Non-pigmented ciliary epithelial cell (primary cell): ENCODE results near the gene TMEM44.
"Not testable (repeated sequence)": the region's sequence is repeated elsewhere in the genome, so short reads cannot be mapped to it uniquely, and the experiment has no call there.

Source experiments
- DNase-seq: peaks from one replicate; pipeline ENCODE4 v3.0.0-alpha.2; 2010; ENCODE audit warnings: low read depth

TMEM44 gene

GRCh38 chr3:194640829-194641228 is 7.6 kb upstream of the TMEM44 start:
- DNase-seq, result no peak

- no peak for DNase-seq
Measured at GRCh38 chr3:194638991-194639605, 5.9 kb upstream of the TMEM44 start.

- DNase-seq, result no peak
Measured at GRCh38 chr3:194637541-194638400, 4.6 kb upstream of the TMEM44 start.

DNA sequence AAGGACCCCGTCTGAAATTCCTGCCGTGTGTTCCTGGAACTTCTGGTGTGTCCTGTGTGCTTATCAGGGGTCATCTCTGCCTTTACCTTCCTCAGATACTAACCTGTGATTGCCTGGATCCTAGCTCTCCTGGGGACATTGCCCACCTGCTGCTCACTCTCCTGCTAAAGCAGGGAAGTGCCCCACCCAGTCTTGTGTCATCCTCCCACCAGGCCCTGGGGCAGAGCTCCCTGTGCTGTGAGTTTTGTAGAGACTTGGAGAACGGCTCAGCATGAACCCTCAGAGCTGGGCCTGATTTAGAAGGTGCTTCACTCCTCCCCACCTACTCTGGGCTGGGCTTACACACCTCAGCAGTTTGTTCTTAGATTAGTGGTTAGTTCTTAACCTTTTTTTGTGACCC is 3.8 kb upstream of the TMEM44 start:
- DNase-seq, result no peak

DNA sequence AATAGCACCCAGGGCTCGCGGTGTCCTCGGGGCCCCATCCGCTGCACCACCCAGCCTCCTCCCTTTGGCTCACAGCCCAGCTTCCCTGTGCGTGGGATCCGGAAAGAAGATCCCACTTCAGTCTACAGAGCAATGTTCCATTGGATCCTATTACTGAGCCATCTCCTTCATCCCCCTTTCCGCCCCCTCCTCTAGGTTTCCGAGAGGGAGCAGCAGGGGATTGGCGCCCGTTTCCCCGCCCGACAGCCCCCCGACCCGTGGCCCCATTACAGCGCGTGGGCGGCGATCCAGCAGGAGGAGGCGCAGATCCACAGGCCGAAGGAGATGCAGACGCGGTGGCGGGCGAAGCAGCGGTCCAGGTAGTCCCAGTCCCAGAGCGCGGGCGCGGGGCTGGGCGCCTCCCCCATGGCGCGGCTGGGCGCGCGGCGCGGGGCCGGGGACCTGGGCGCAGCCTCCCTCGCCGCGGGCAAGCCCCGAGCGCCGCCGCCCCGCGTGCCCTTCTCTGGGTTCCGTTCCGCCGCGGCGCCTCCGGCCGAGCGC is 340 bp downstream of the TMEM44 start:
- DNase-seq, result no peak

DNA sequence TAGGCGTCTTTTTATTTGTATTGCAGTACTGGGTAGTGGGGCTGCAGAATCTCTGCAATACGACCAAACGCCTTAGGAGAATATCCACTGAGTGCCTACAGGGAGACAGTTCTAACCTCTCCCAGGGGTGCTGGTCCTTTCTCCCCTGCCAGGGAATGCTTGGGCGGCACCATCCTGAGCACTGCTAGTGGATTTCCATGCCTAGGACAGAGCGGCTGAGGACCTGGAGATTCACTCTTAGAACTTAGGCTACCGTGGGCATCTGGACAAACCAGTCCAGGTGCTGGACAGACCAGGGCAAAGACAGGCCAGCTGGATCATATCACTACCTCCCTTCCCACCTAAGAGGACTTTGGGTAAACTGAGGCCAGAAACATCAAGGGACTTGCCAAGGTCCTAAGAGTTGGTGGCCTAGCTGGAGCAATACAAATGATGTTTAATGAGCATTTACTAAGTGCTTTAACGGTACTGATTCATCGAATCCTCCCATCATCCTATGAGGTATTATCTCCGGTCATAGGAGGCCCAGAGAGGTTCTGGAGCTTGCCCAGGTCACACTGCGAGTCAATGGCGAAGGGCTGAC is 902 bp downstream of the TMEM44 start:
- no peak for DNase-seq

DNA sequence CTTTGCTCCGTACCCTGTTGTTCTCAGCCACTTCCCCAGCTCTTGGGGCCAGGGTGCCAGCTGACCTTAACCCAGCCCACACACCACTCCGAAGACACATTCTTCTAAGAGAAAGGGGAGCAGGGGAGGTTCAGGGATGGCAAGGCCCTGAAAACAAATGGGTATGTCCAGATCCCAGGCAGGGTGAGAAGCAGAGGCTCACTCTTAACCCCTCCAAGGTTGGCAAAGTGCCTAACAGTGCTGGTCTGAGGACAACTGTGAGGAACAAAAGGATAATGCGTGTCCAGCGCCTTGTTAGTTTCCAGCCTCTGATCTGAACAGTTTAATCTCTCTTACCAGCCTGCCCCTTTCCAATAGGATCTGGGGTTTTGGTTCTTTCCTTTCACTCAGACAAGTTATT is 1.5 kb downstream of the TMEM44 start:
- DNase-seq, result no peak

- DNase-seq, result not testable (repeated sequence)
Measured at GRCh38 chr3:194630681-194631080, 2.5 kb downstream of the TMEM44 start.

GRCh38 chr3:194624956-194625355 is 8.3 kb downstream of the TMEM44 start:
- DNase-seq, result no peak

DNA sequence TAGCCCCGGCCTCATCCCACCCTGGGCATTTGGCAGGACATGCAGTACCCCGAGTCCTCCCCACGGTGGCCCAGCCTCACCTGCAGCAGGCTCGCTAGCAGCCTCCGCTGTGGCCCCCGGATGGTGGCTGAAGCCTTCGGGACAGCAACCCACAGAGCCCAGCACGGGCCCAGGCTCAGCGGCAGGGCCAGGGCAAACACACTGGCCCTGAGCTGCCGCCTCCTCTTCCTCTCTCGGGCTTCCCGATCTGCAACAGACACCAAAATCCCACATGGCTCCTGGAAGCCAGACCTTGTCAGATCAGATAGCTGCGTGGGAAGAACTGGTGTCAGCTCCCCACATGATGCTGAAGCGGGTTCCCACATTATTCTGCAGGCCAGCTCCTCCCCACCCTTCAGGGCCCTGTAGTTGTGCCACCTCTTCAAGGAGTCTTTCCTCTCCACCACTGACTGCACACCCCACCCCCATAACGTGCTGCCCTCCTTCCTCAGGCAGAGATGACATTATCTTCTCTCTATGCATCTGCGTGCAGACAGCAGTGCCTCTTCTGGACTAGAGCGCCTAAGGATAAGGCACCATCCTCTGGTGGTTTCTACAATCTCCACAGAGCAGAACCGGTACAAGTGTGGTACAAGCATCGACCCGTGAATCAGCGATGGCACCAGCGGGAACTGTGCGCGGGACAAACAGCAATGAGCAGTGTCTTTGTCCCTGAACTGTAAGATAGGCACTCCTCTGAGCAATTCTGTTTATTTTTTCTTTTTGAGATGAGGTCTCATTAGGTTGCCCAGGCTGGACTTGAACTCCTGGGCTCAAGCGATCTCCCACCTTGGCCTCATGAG is 9.5 kb downstream of the TMEM44 start:
- DNase-seq, result no peak

DNA sequence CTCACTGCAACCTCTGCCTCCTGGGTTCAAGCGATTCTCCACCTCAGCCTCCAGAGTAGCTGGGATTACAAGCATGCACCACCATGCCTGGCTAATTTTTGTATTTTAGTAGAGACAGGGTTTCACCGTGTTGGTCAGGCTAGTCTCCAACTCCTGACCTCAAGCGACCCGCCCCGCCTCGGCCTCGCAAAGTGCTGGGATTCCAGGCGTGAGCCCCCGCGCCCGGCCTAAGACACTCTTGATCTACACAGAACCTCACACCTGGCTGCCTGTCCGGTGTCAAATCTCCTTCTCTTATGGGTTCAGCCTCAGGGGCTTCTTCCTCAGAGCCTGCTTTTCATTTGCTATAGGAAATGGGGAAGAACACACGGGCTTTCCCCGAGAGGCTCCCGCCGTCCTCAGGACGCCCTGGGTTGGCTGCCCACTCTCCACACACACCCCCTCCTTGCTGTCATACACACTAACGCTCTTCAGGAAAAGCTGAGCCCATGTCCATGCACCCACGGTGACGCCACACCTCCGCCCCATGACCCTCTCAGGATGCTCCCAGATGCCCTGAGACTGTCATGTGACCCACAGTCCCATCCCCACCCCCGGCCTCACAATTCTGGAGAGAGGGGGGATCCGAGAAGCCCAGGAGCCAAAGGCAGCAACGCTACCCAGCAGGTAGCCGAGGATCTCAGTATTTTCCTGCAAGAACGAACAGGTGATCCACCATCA is 10.4 kb downstream of the TMEM44 start:
- no peak for DNase-seq

DNA sequence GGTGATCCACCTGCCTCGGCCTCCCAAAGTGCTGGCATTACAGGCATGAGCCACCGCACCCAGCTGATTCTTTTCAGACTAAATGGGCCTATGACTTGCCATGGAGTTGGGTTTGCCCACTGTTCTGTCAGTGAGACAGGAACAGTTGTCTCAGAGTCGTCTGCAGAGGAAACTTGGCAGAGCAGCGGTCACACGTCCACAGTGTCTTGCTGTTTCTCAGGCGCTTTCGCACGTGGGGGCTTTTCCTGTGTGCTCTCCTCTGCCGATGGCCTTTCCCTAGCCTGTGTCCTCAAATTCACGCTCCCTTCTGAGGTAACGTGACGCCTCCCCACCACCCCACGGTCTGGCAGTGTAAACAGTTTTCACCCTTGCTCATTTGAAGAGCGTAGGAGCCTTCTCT is 11.3 kb downstream of the TMEM44 start:
- DNase-seq, result no peak

DNA sequence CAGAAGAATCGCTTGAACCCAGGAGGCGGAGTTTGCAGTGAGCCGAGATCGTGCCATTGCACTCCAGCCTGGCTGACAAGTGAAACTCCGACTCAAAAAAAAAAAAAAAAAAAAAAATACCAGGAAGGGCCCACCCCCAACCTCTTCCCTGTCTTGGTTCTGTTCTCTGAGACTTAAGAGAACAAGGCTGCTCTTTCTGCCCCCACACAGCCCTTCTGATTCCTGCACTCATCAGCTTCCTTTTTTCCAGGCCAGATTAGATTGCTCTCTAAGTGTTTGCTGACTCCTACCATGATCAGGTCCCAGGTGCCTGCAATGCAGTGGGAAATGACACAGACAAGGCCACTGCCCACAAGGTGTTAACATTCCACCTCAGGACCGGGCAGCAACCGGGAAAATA is 13.0 kb downstream of the TMEM44 start:
- no peak for DNase-seq

DNA sequence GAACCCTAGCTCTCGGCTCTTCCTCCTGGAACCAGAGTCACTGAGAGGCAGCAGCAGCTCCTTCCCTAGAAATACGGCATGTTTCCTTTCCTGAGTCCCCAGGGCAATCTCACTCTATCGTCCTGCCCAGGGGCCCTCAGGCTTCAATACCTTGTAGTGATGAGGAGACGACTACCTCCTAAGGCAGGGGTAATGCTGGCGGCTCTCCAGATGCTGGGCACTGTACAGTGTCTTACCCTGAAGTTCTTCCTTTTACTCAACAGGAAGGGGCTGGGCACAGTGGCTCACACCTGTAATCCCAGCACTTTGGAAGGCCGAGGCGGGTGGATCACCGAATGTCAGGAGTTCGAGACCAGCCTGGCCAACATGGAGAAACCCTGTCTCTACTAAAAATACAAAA is 13.5 kb downstream of the TMEM44 start:
- DNase-seq, result no peak

GRCh38 chr3:194618858-194619608 is 14.2 kb downstream of the TMEM44 start:
- no peak for DNase-seq

DNA sequence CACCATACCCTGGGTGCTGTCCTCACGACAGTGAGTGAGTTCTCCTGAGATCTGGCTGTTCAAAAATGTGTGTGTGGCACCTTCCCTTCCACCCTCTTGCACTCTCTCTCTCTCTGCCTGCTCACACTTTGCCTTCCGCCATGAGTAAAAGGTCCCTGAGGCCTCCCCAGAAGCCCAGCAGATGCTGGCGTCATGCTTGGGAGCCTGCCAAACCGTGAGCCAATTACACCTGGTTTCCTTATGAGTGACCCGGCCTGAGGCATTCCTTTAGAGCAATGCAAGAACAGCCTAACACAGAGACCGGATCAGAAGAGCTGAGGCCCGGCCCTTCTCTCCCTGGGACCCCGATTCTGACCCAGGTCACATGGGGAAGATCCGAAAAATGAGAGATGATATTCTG is 15.4 kb downstream of the TMEM44 start:
- DNase-seq, result no peak

- no peak for DNase-seq
Measured at GRCh38 chr3:194617143-194617671, 16.0 kb downstream of the TMEM44 start.

- no peak for DNase-seq
Measured at GRCh38 chr3:194615226-194615625, 18.0 kb downstream of the TMEM44 start.

- DNase-seq, result no peak
Measured at GRCh38 chr3:194612221-194612620, 21.0 kb downstream of the TMEM44 start.

DNA sequence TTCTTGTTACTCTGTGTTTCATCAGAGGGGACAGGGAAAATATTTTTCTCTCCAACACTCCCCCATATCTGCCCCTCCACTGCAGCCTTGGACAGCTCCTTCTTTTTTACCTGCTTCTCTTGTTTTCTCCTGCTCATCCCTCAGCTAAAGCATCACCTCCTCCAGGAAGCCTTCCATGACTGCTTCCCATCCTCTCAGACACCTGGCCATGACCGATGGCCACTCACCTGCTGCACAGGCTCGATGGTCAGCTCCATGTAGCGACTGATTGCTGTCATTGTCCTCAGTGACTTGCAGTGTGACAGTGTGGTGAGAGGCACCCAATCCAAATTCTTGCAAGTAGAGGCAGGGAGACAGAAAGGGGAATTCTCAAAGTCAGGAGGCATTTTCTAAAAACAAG is 22.5 kb downstream of the TMEM44 start:
- no peak for DNase-seq
